CD4-positive, alpha-beta T cell (primary cell): ENCODE results near the gene MORN3. TPM values are rescaled to one million over a fixed set of nuclear protein-coding genes. Genes with fewer than 3 reads are reported as not detected.

Experiments used
- ATAC-seq: fragments of 200-7000 bp; cut with Tn5 transposase; one replicate; pipeline ENCODE4 v1.10.0; 2022; ENCODE audit warnings: mild to moderate bottlenecking; ENCODE audit not compliant: poor library complexity
- CTCF ChIA-PET: fragments of 350-600 bp; sonication (Branson Sonifier 250); formaldehyde crosslinking; loops from one replicate; lab custom pipeline; 2021; ENCODE audit warnings: antibody characterized with exemption, inconsistent platforms; lab: Charles Lee
- POLR2A ChIA-PET: fragments of 350-600 bp; sonication (Branson Sonifier 250); formaldehyde crosslinking; loops from one replicate; lab custom pipeline; 2021; ENCODE audit warnings: antibody characterized with exemption, inconsistent platforms; lab: Charles Lee
- DNase-seq, 14 experiments: peaks; one replicate each; pipeline ENCODE4 v3.0.0-alpha.2; 2013 to 2020; ENCODE audit warnings: mixed read lengths in 2 of 14
- H3K27ac ChIP-seq, 2 donors: one replicate each; pipeline versions ENCODE4 v1.5.1 to v1.7.0; 2013; ENCODE audit warnings: low read length in 2 of 2, low read depth in 1 of 2, mild to moderate bottlenecking in 1 of 2
- H3K27me3 ChIP-seq, 2 experiments: 1 replicate in 1 of 2; 2 replicates in 1 of 2; pipeline versions ENCODE4 v1.6.1 to v1.7.0; 2013; ENCODE audit warnings: low read length in 2 of 2, control low read depth in 1 of 2, mild to moderate bottlenecking in 1 of 2, moderate library complexity in 1 of 2; ENCODE audit not compliant: insufficient read depth in 2 of 2, control insufficient read depth in 1 of 2
- H3K36me3 ChIP-seq: one replicate; pipeline ENCODE4 v1.6.1; 2013; ENCODE audit warnings: low read length, control low read depth; ENCODE audit not compliant: insufficient read depth
- H3K4me1 ChIP-seq: one replicate; pipeline ENCODE4 v1.6.1; 2013; ENCODE audit warnings: low read length, control low read depth; ENCODE audit not compliant: insufficient read depth
- H3K4me3 ChIP-seq: one replicate; pipeline ENCODE4 v1.5.1; 2013; ENCODE audit warnings: mild to moderate bottlenecking, low read length, moderate library complexity
- H3K9me3 ChIP-seq, 2 experiments: 1 replicate in 1 of 2; 2 replicates in 1 of 2; pipeline versions ENCODE4 v1.6.1 to v1.7.0; 2013; ENCODE audit warnings: low read length in 2 of 2, mild to moderate bottlenecking in 2 of 2, control low read depth in 1 of 2, moderate library complexity in 1 of 2; ENCODE audit not compliant: control insufficient read depth in 1 of 2, insufficient read depth in 1 of 2
- H3K27ac Mint-ChIP-seq: one replicate; pipeline ENCODE4 v1.8.0; 2020; ENCODE audit warnings: mixed read lengths
- H3K27me3 Mint-ChIP-seq: one replicate; pipeline ENCODE4 v1.8.0; 2021; ENCODE audit warnings: mixed read lengths
- H3K36me3 Mint-ChIP-seq: one replicate; pipeline ENCODE4 v1.8.0; 2021; ENCODE audit warnings: low read depth, mixed read lengths
- H3K4me1 Mint-ChIP-seq: one replicate; pipeline ENCODE4 v1.8.0; 2021; ENCODE audit warnings: low read depth, mixed read lengths
- H3K4me3 Mint-ChIP-seq: one replicate; pipeline ENCODE4 v1.8.0; 2020; ENCODE audit warnings: mild to moderate bottlenecking, mixed read lengths
- H3K9me3 Mint-ChIP-seq: one replicate; pipeline ENCODE4 v1.8.0; 2020; ENCODE audit warnings: mixed read lengths
- CTCF ChIP-seq: fragments of 200-600 bp; IDR thresholded peaks from one replicate; pipeline ENCODE4 v1.8.0; 2022; ENCODE audit warnings: antibody characterized with exemption, mild to moderate bottlenecking
- intact Hi-C, 2 experiments: fragments of 100-400 bp; cut with DNase I in 1 of 2; cut with micrococcal nuclease in 1 of 2; formaldehyde crosslinking; loops; one replicate each; pipeline versions ENCODE4 v1.15.1 to v1.9.0; 2023 to 2025; cut with DNase I, micrococcal nuclease
- total RNA-seq, 174 experiments: library from RNA in 2 of 174; stranded (reverse) in 2 of 174; gene quantifications; one replicate each; pipeline ENCODE4 v1.2.3 and lab custom pipeline; 2021 to 2026

The MORN3 gene
- total RNA-seq, 2 experiments from 2014 or later, result 9.8 to 11.9 TPM

GRCh38 chr12:121656122-121656521, 13.3 kb downstream of the MORN3 start:
- DNase-seq (no peak), ATAC-seq (no peak)
- intact Hi-C loops, result no loop called here
- Histone ChIP-seq H3K4me3 (no peak overlapping the region), H3K27ac (no peak overlapping the region), H3K9me3 (no peaks in the 10 kb centered on the region), H3K4me1 (peaks cover 57% of the 10 kb centered on the region), H3K27me3 (no peaks in the 10 kb centered on the region), H3K36me3 (peaks cover 5% of the 10 kb centered on the region)
- Mint-ChIP-seq H3K4me1 (peaks cover 56% of the 10 kb centered on the region), H3K36me3 (peaks cover 15% of the 10 kb centered on the region), H3K4me3 (no peak overlapping the region), H3K27me3 (no peaks in the 10 kb centered on the region), H3K9me3 (no peaks in the 10 kb centered on the region), H3K27ac (peak overlapping the region; percentile 68)
- TF ChIP-seq CTCF, result no peak
- CTCF ChIA-PET, result interaction anchor here (2.1 to 5.5 kb wide), 2 partner anchors 13 to 16 kb away, joined by 6 to 20 read pairs; partner anchors contain the start of gene MORN3
- POLR2A ChIA-PET, result interaction anchor here (0.7 to 5.9 kb wide), 8 partner anchors 8 to 65 kb away, joined by 3 to 47 read pairs (median 4); partner anchors contain the start of genes MORN3 and ORAI1

- no peak for TF ChIP-seq CTCF
- H3K4me1 Mint-ChIP-seq, result peaks cover 49% of the 10 kb centered on the region
- peaks cover 22% of the 10 kb centered on the region for H3K36me3 Mint-ChIP-seq
- peak overlapping the region; percentile 56 for H3K27ac Mint-ChIP-seq
- Histone ChIP-seq H3K9me3 (no peaks in the 10 kb centered on the region), H3K27me3 (no peaks in the 10 kb centered on the region), H3K27ac (no peak overlapping the region), H3K4me1 (peaks cover 57% of the 10 kb centered on the region), H3K36me3 (peaks cover 7% of the 10 kb centered on the region), H3K4me3 (no peak overlapping the region)
- DNase-seq (no peak), ATAC-seq (no peak)
- no peaks in the 10 kb centered on the region for H3K9me3 Mint-ChIP-seq
- CTCF ChIA-PET, result interaction anchor here (1.2 kb wide), 1 partner anchor 15 kb away, joined by 7 read pairs; no protein-coding TSS in a partner anchor
- POLR2A ChIA-PET, result interaction anchor here (1.8 kb wide), 1 partner anchor 18 kb away, joined by 7 read pairs; no protein-coding TSS in a partner anchor
- H3K4me3 Mint-ChIP-seq, result no peak overlapping the region
- intact Hi-C loops, result no loop called here
- H3K27me3 Mint-ChIP-seq, result no peaks in the 10 kb centered on the region
Observed at GRCh38 chr12:121653999-121654398, 15.5 kb downstream of the MORN3 start.

- ChIA-PET POLR2A (interaction anchor here (0.7 to 1.8 kb wide), 3 partner anchors 16 to 116 kb away, joined by 3 to 9 read pairs (median 7); no protein-coding TSS in a partner anchor), CTCF (interaction anchor here (1.2 to 2.1 kb wide), 2 partner anchors 16 to 100 kb away, joined by 6 to 7 read pairs; no protein-coding TSS in a partner anchor)
- H3K27me3 ChIP-seq, result no peaks in the 10 kb centered on the region
- Mint-ChIP-seq H3K4me3 (no peak overlapping the region), H3K4me1 (peaks cover 41% of the 10 kb centered on the region), H3K27me3 (no peaks in the 10 kb centered on the region), H3K9me3 (no peaks in the 10 kb centered on the region), H3K36me3 (peaks cover 17% of the 10 kb centered on the region), H3K27ac (no peak overlapping the region)
- no peak for TF ChIP-seq CTCF
- intact Hi-C loops, result no loop called here
- H3K4me1 ChIP-seq, result peaks cover 55% of the 10 kb centered on the region
- H3K27ac ChIP-seq, result no peak overlapping the region
- H3K4me3 ChIP-seq, result no peak overlapping the region
- no peak for ATAC-seq
- H3K36me3 ChIP-seq, result peaks cover 7% of the 10 kb centered on the region
- DNase-seq, result no peak
- no peaks in the 10 kb centered on the region for H3K9me3 ChIP-seq
Observed at GRCh38 chr12:121652767-121653497, 16.5 kb downstream of the MORN3 start.
